ENCODE measurements around the gene UBE3C. TPM values are rescaled to one million over a fixed set of nuclear protein-coding genes. Genes with fewer than 3 reads are reported as not detected.

Gene UBE3C
- total RNA-seq, 4 donors from 2014 or later: 66.1 to 93.3 (median 85.5) TPM

- Histone ChIP-seq H3K9me3 (no peaks in the 10 kb centered on the region), H3K27me3 (peaks cover 0 to 33% (median 0%) of the 10 kb centered on the region in 4 donors), H3K27ac (replicated peaks in 1 of 4) (no peak overlapping the region), H3K4me1 (no peaks in the 10 kb centered on the region), H3K4me3 (no peak overlapping the region), H3K36me3 (no peaks in the 10 kb centered on the region)
- 95% methylated on average over 3 of the region's 3 CpGs for WGBS
- intact Hi-C loops (cut with DNase I): no loop called here
- DNase-seq (ENCODE audit: extremely low spot score): no peak
- TF ChIP-seq POLR2A (IDR thresholded peaks at IDR 0.05; ENCODE audit: low read depth) (no peak), EP300 (IDR thresholded peaks at IDR 0.05) (no peak), POLR2AphosphoS5 (IDR thresholded peaks at IDR 0.05) (no peak), CTCF (IDR thresholded peaks at IDR 0.05) (no peak)
Observed at GRCh38 chr7:157299317-157299612, 160.5 kb downstream of the UBE3C start.

GRCh38 chr7:157299613-157300368 is 161.1 kb downstream of the UBE3C start:
- Histone ChIP-seq H3K4me3 (no peak overlapping the region), H3K4me1 (no peaks in the 10 kb centered on the region), H3K27ac (replicated peaks in 1 of 4) (no peak overlapping the region), H3K9me3 (no peaks in the 10 kb centered on the region), H3K36me3 (no peaks in the 10 kb centered on the region), H3K27me3 (peaks cover 0 to 33% (median 0%) of the 10 kb centered on the region in 4 donors)
- TF ChIP-seq EP300 (IDR thresholded peaks at IDR 0.05) (no peak), POLR2A (IDR thresholded peaks at IDR 0.05; ENCODE audit: low read depth) (no peak), CTCF (IDR thresholded peaks at IDR 0.05) (no peak), POLR2AphosphoS5 (IDR thresholded peaks at IDR 0.05) (no peak)
- 71% methylated on average over 36 of the region's 37 CpGs for WGBS
- no peak for DNase-seq (ENCODE audit: extremely low spot score)
- intact Hi-C loops (cut with DNase I): no loop called here

- no peaks in the 10 kb centered on the region for H3K36me3 ChIP-seq
- peaks cover 0 to 27% (median 0%) of the 10 kb centered on the region in 4 donors for H3K27me3 ChIP-seq
- TF ChIP-seq CTCF (IDR thresholded peaks at IDR 0.05): no peak
- no peak for TF ChIP-seq POLR2A (IDR thresholded peaks at IDR 0.05; ENCODE audit: low read depth)
- no peak for TF ChIP-seq POLR2AphosphoS5 (IDR thresholded peaks at IDR 0.05)
- no peak for TF ChIP-seq EP300 (IDR thresholded peaks at IDR 0.05)
- H3K9me3 ChIP-seq: no peaks in the 10 kb centered on the region
- H3K4me1 ChIP-seq: no peaks in the 10 kb centered on the region
- DNase-seq (ENCODE audit: extremely low spot score): no peak
- no peak overlapping the region for H3K27ac ChIP-seq (replicated peaks in 1 of 4)
- intact Hi-C loops (cut with DNase I): no loop called here
- WGBS: 83% methylated on average over 29 of the region's 29 CpGs
- H3K4me3 ChIP-seq: no peak overlapping the region
Observed at GRCh38 chr7:157300369-157300825, 161.7 kb downstream of the UBE3C start.

- no peaks in the 10 kb centered on the region for H3K9me3 ChIP-seq
- peaks cover 0 to 22% (median 0%) of the 10 kb centered on the region in 4 donors for H3K27me3 ChIP-seq
- DNase-seq (ENCODE audit: extremely low spot score): no peak
- no peak overlapping the region for H3K4me3 ChIP-seq
- no peaks in the 10 kb centered on the region for H3K4me1 ChIP-seq
- intact Hi-C loops (cut with DNase I): no loop called here
- TF ChIP-seq CTCF (IDR thresholded peaks at IDR 0.05) (no peak), POLR2A (IDR thresholded peaks at IDR 0.05; ENCODE audit: low read depth) (no peak), EP300 (IDR thresholded peaks at IDR 0.05) (no peak), POLR2AphosphoS5 (IDR thresholded peaks at IDR 0.05) (no peak)
- peak overlapping the region in 1 of 4 donors; percentile 11 for H3K27ac ChIP-seq (replicated peaks in 1 of 4)
- WGBS: 77% methylated on average over 10 of the region's 10 CpGs
- H3K36me3 ChIP-seq: no peaks in the 10 kb centered on the region
Observed at GRCh38 chr7:157301610-157302120, 162.9 kb downstream of the UBE3C start.

Data from esophagus muscularis mucosa (tissue), 4 donors.